ENCODE data around the gene TNFSF10. TPM values are rescaled to one million over a fixed set of nuclear protein-coding genes. Genes with fewer than 3 reads are reported as not detected.

Gene TNFSF10
- total and polyA plus RNA-seq, 10 of the 15 experiments (the other 5 are each of a cell fraction or from before 2014, with no cell fraction given): 2.1 to 12.3 (median 4.4) TPM

- POLR2A ChIA-PET: interaction anchor here (0.5 kb wide), 2 partner anchors 13 to 381 kb away, joined by 5 read pairs; no protein-coding TSS in a partner anchor
- no peak for DNase-seq (ENCODE audit: low read depth, low spot score)
- FAIRE-seq: no peak
Observed at GRCh38 chr3:172560026-172560425, 36.8 kb upstream of the TNFSF10 start.

More at GRCh38 chr3:172560026-172560425, 36.8 kb upstream of the TNFSF10 start:
- no TSS peak for BruUV-seq (replicated peaks)
- no peaks in the 10 kb centered on the region for H4K20me1 ChIP-seq (ENCODE audit: control insufficient read depth, insufficient read depth)
- no peaks in the 10 kb centered on the region for H3K79me2 ChIP-seq (ENCODE audit: control insufficient read depth, insufficient read depth, low read length)
- no peaks in the 10 kb centered on the region for H3K27me3 ChIP-seq (replicated peaks in 1 of 2; ENCODE audit: control insufficient read depth in 2 of 2, insufficient read depth in 2 of 2, low read length in 1 of 2)
- no peak overlapping the region for H3K4me2 ChIP-seq (ENCODE audit: control insufficient read depth, insufficient read depth)
- H3K4me1 ChIP-seq (ENCODE audit: control insufficient read depth, insufficient read depth, low read length): peaks cover 9% of the 10 kb centered on the region
- H3K9me3 ChIP-seq (replicated peaks; ENCODE audit: control insufficient read depth, insufficient read depth, low read length): no peaks in the 10 kb centered on the region
- intact Hi-C loops (cut with micrococcal nuclease; ENCODE audit: unreplicated experiment) (no loop called here), in situ Hi-C loops (cut with MboI) (no loop called here)
- no peak overlapping the region for H3K4me3 ChIP-seq
- H3K9ac ChIP-seq (ENCODE audit: control insufficient read depth, insufficient read depth, low read length): no peak overlapping the region
- 54% methylated on average over 4 of the region's 4 CpGs for WGBS (ENCODE audit: insufficient coverage, insufficient replicate concordance, low lambda C conversion rate, missing lambda C conversion rate)
- ChIA-PET RAD21 (ENCODE audit: unreplicated experiment) (no interaction called here), CTCF (no interaction called here), SMC1A (ENCODE audit: uncharacterized antibody, unreplicated experiment) (no interaction called here)
- no peak overlapping the region for H2AFZ ChIP-seq (ENCODE audit: control insufficient read depth, low read depth, low read length)
- ATAC-seq: no peak
- H3K36me3 ChIP-seq (ENCODE audit: control insufficient read depth in 2 of 2, insufficient read depth in 2 of 2, low read length in 1 of 2): no peaks in the 10 kb centered on the region
- no peak overlapping the region for H3K27ac ChIP-seq (ENCODE audit: control insufficient read depth, insufficient read depth)
- no peak for TF ChIP-seq POLR2A (IDR thresholded peaks at IDR 0.05; ENCODE audit: low read depth, low read length)
- no peak for TF ChIP-seq CBFB (IDR thresholded peaks at IDR 0.05; ENCODE audit: low read depth)
- TF ChIP-seq, protein P1, sequence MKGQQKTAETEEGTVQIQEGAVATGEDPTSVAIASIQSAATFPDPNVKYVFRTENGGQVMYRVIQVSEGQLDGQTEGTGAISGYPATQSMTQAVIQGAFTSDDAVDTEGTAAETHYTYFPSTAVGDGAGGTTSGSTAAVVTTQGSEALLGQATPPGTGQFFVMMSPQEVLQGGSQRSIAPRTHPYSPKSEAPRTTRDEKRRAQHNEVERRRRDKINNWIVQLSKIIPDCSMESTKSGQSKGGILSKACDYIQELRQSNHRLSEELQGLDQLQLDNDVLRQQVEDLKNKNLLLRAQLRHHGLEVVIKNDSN (IDR thresholded peaks at IDR 0.05; ENCODE audit: borderline replicate concordance, extremely low read length, insufficient read depth, low read depth, low read length): no peak
- no peak for TF ChIP-seq EP300 (IDR thresholded peaks at IDR 0.05; ENCODE audit: borderline replicate concordance in 1 of 2, control insufficient read depth in 1 of 2, low read depth in 2 of 2, low read length in 2 of 2)
- TF ChIP-seq PML (IDR thresholded peaks at IDR 0.05; ENCODE audit: low read length): no peak
- TF ChIP-seq JUND (IDR thresholded peaks at IDR 0.05; ENCODE audit: low read depth, low read length): no peak
- no peak for TF ChIP-seq NFYA (IDR thresholded peaks at IDR 0.05; ENCODE audit: borderline replicate concordance, low read depth, low read length)
- no peak for TF ChIP-seq KDM1A (IDR thresholded peaks at IDR 0.05; ENCODE audit: borderline replicate concordance)
- no peak for TF ChIP-seq MAX (IDR thresholded peaks at IDR 0.05; ENCODE audit: low read depth, low read length)
- TF ChIP-seq, protein P2, sequence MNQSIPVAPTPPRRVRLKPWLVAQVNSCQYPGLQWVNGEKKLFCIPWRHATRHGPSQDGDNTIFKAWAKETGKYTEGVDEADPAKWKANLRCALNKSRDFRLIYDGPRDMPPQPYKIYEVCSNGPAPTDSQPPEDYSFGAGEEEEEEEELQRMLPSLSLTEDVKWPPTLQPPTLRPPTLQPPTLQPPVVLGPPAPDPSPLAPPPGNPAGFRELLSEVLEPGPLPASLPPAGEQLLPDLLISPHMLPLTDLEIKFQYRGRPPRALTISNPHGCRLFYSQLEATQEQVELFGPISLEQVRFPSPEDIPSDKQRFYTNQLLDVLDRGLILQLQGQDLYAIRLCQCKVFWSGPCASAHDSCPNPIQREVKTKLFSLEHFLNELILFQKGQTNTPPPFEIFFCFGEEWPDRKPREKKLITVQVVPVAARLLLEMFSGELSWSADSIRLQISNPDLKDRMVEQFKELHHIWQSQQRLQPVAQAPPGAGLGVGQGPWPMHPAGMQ (IDR thresholded peaks at IDR 0.05; ENCODE audit: borderline replicate concordance): no peak
- no peak for TF ChIP-seq TCF7 (IDR thresholded peaks at IDR 0.05; ENCODE audit: borderline replicate concordance)
- TF ChIP-seq BCL11A (IDR thresholded peaks at IDR 0.05; ENCODE audit: low read depth, low read length): no peak

Data from GM12878 (cell line).